ENCODE measurements around the gene ANK3.

Gene ANK3

GRCh38 chr10:60171436-60172013 lies 218.2 kb downstream of the ANK3 start:
- Mint-ChIP-seq H3K36me3 (ENCODE audit: low read depth) (no peaks in the 10 kb centered on the region), H3K27ac (no peak overlapping the region), H3K9me3 (no peaks in the 10 kb centered on the region), H3K4me3 (no peak overlapping the region), H3K4me1 (ENCODE audit: low read depth) (no peaks in the 10 kb centered on the region), H3K27me3 (no peaks in the 10 kb centered on the region)
- intact Hi-C loops (cut with micrococcal nuclease): no loop called here

GRCh38 chr10:60170250-60170649 lies 219.4 kb downstream of the ANK3 start:
- no peaks in the 10 kb centered on the region for H3K27me3 Mint-ChIP-seq
- no peaks in the 10 kb centered on the region for H3K4me1 Mint-ChIP-seq (ENCODE audit: low read depth)
- H3K9me3 Mint-ChIP-seq: no peaks in the 10 kb centered on the region
- H3K27ac Mint-ChIP-seq: no peak overlapping the region
- no peaks in the 10 kb centered on the region for H3K36me3 Mint-ChIP-seq (ENCODE audit: low read depth)
- intact Hi-C loops (cut with micrococcal nuclease): no loop called here
- H3K4me3 Mint-ChIP-seq: no peak overlapping the region

GRCh38 chr10:60169111-60169510 lies 220.6 kb downstream of the ANK3 start:
- no peak overlapping the region for H3K4me3 Mint-ChIP-seq
- H3K36me3 Mint-ChIP-seq (ENCODE audit: low read depth): no peaks in the 10 kb centered on the region
- H3K4me1 Mint-ChIP-seq (ENCODE audit: low read depth): no peaks in the 10 kb centered on the region
- no peak overlapping the region for H3K27ac Mint-ChIP-seq
- H3K27me3 Mint-ChIP-seq: no peaks in the 10 kb centered on the region
- no peaks in the 10 kb centered on the region for H3K9me3 Mint-ChIP-seq
- intact Hi-C loops (cut with micrococcal nuclease): no loop called here

GRCh38 chr10:60167050-60167449 lies 222.6 kb downstream of the ANK3 start:
- no peaks in the 10 kb centered on the region for H3K4me1 Mint-ChIP-seq (ENCODE audit: low read depth)
- H3K9me3 Mint-ChIP-seq: no peaks in the 10 kb centered on the region
- H3K4me3 Mint-ChIP-seq: no peak overlapping the region
- no peak overlapping the region for H3K27ac Mint-ChIP-seq
- H3K36me3 Mint-ChIP-seq (ENCODE audit: low read depth): no peaks in the 10 kb centered on the region
- H3K27me3 Mint-ChIP-seq: no peaks in the 10 kb centered on the region
- intact Hi-C loops (cut with micrococcal nuclease): no loop called here

GRCh38 chr10:60163786-60164185 lies 225.9 kb downstream of the ANK3 start:
- H3K4me3 Mint-ChIP-seq: no peak overlapping the region
- no peaks in the 10 kb centered on the region for H3K4me1 Mint-ChIP-seq (ENCODE audit: low read depth)
- H3K27ac Mint-ChIP-seq: no peak overlapping the region
- no peaks in the 10 kb centered on the region for H3K36me3 Mint-ChIP-seq (ENCODE audit: low read depth)
- H3K9me3 Mint-ChIP-seq: peaks cover 5% of the 10 kb centered on the region
- no peaks in the 10 kb centered on the region for H3K27me3 Mint-ChIP-seq
- intact Hi-C loops (cut with micrococcal nuclease): no loop called here

- H3K36me3 Mint-ChIP-seq (ENCODE audit: low read depth): no peaks in the 10 kb centered on the region
- no peak overlapping the region for H3K4me3 Mint-ChIP-seq
- intact Hi-C loops (cut with micrococcal nuclease): no loop called here
- H3K4me1 Mint-ChIP-seq (ENCODE audit: low read depth): no peaks in the 10 kb centered on the region
- H3K27me3 Mint-ChIP-seq: no peaks in the 10 kb centered on the region
- H3K9me3 Mint-ChIP-seq: peaks cover 5% of the 10 kb centered on the region
- no peak overlapping the region for H3K27ac Mint-ChIP-seq
Observed at GRCh38 chr10:60162631-60163030, 227.0 kb downstream of the ANK3 start.

- H3K27ac Mint-ChIP-seq: no peak overlapping the region
- no peaks in the 10 kb centered on the region for H3K4me1 Mint-ChIP-seq (ENCODE audit: low read depth)
- H3K9me3 Mint-ChIP-seq: peaks cover 5% of the 10 kb centered on the region
- H3K27me3 Mint-ChIP-seq: no peaks in the 10 kb centered on the region
- no peak overlapping the region for H3K4me3 Mint-ChIP-seq
- intact Hi-C loops (cut with micrococcal nuclease): no loop called here
- H3K36me3 Mint-ChIP-seq (ENCODE audit: low read depth): no peaks in the 10 kb centered on the region
Observed at GRCh38 chr10:60155943-60156683, 233.6 kb downstream of the ANK3 start.

GRCh38 chr10:60155099-60155877 lies 234.4 kb downstream of the ANK3 start:
- Mint-ChIP-seq H3K4me3 (no peak overlapping the region), H3K36me3 (ENCODE audit: low read depth) (no peaks in the 10 kb centered on the region), H3K27me3 (no peaks in the 10 kb centered on the region), H3K4me1 (ENCODE audit: low read depth) (no peaks in the 10 kb centered on the region), H3K9me3 (peaks cover 8% of the 10 kb centered on the region), H3K27ac (no peak overlapping the region)
- intact Hi-C loops (cut with micrococcal nuclease): no loop called here

GRCh38 chr10:60149003-60149402 lies 240.7 kb downstream of the ANK3 start:
- Mint-ChIP-seq H3K4me1 (ENCODE audit: low read depth) (no peaks in the 10 kb centered on the region), H3K27me3 (peaks cover 1% of the 10 kb centered on the region), H3K27ac (no peak overlapping the region), H3K9me3 (peaks cover 11% of the 10 kb centered on the region), H3K36me3 (ENCODE audit: low read depth) (no peaks in the 10 kb centered on the region), H3K4me3 (no peak overlapping the region)
- intact Hi-C loops (cut with micrococcal nuclease): no loop called here

- H3K27ac Mint-ChIP-seq: no peak overlapping the region
- peaks cover 11% of the 10 kb centered on the region for H3K9me3 Mint-ChIP-seq
- peaks cover 1% of the 10 kb centered on the region for H3K27me3 Mint-ChIP-seq
- H3K4me3 Mint-ChIP-seq: no peak overlapping the region
- H3K4me1 Mint-ChIP-seq (ENCODE audit: low read depth): no peaks in the 10 kb centered on the region
- intact Hi-C loops (cut with micrococcal nuclease): no loop called here
- H3K36me3 Mint-ChIP-seq (ENCODE audit: low read depth): no peaks in the 10 kb centered on the region
Observed at GRCh38 chr10:60148266-60148840, 241.3 kb downstream of the ANK3 start.

GRCh38 chr10:60147576-60148265 lies 242.0 kb downstream of the ANK3 start:
- H3K4me1 Mint-ChIP-seq (ENCODE audit: low read depth): no peaks in the 10 kb centered on the region
- H3K36me3 Mint-ChIP-seq (ENCODE audit: low read depth): no peaks in the 10 kb centered on the region
- intact Hi-C loops (cut with micrococcal nuclease): no loop called here
- H3K9me3 Mint-ChIP-seq: peaks cover 11% of the 10 kb centered on the region
- peaks cover 1% of the 10 kb centered on the region for H3K27me3 Mint-ChIP-seq
- no peak overlapping the region for H3K4me3 Mint-ChIP-seq
- no peak overlapping the region for H3K27ac Mint-ChIP-seq

- H3K4me1 Mint-ChIP-seq (ENCODE audit: low read depth): no peaks in the 10 kb centered on the region
- intact Hi-C loops (cut with micrococcal nuclease): no loop called here
- H3K4me3 Mint-ChIP-seq: no peak overlapping the region
- no peak overlapping the region for H3K27ac Mint-ChIP-seq
- no peaks in the 10 kb centered on the region for H3K36me3 Mint-ChIP-seq (ENCODE audit: low read depth)
- H3K9me3 Mint-ChIP-seq: peaks cover 11% of the 10 kb centered on the region
- peaks cover 1% of the 10 kb centered on the region for H3K27me3 Mint-ChIP-seq
Observed at GRCh38 chr10:60147025-60147424, 242.7 kb downstream of the ANK3 start.

GRCh38 chr10:60144099-60144498 lies 245.6 kb downstream of the ANK3 start:
- H3K4me1 Mint-ChIP-seq (ENCODE audit: low read depth): no peaks in the 10 kb centered on the region

GRCh38 chr10:60142736-60143135 lies 246.9 kb downstream of the ANK3 start:
- Mint-ChIP-seq H3K27me3 (no peaks in the 10 kb centered on the region), H3K4me1 (ENCODE audit: low read depth) (no peaks in the 10 kb centered on the region), H3K27ac (no peak overlapping the region), H3K9me3 (no peaks in the 10 kb centered on the region), H3K36me3 (ENCODE audit: low read depth) (no peaks in the 10 kb centered on the region), H3K4me3 (no peak overlapping the region)
- intact Hi-C loops (cut with micrococcal nuclease): no loop called here

More at GRCh38 chr10:60144099-60144498, 245.6 kb downstream of the ANK3 start:
- intact Hi-C loops (cut with micrococcal nuclease): no loop called here
- H3K27ac Mint-ChIP-seq: no peak overlapping the region
- H3K9me3 Mint-ChIP-seq: no peaks in the 10 kb centered on the region
- no peaks in the 10 kb centered on the region for H3K27me3 Mint-ChIP-seq
- H3K4me3 Mint-ChIP-seq: no peak overlapping the region
- no peaks in the 10 kb centered on the region for H3K36me3 Mint-ChIP-seq (ENCODE audit: low read depth)
